HG02884 (cell line): Measurements from ENCODE around the gene SVBP.
A peak's percentile ranks its signal among the peaks of the same experiment; 100 is the strongest.
"Not testable (repeated sequence)": the region's sequence is repeated elsewhere in the genome, so short reads cannot be mapped to it uniquely, and the experiment has no call there.

Experiments
- ATAC-seq: cut with Tn5 transposase; IDR thresholded peaks from one replicate; pipeline ENCODE4 v1.9.1; 2021; ENCODE audit warnings: mild to moderate bottlenecking, moderate library complexity; ENCODE audit not compliant: unreplicated experiment

Gene SVBP

GRCh38 chr1:42816585-42817439 lies at the start of gene SVBP, which contains the start of gene ERMAP:
Gene SVBP (minus strand): TSS chr1:42817397. CDS start chr1:42816544, 853 bp downstream.
Gene ERMAP (plus strand): TSS chr1:42817122. CDS start chr1:42830449, 13,327 bp downstream.
- ATAC-seq: peak; percentile 81

GRCh38 chr1:42866549-42866948 lies 49.4 kb upstream of the SVBP start:
- ATAC-seq: no peak

DNA sequence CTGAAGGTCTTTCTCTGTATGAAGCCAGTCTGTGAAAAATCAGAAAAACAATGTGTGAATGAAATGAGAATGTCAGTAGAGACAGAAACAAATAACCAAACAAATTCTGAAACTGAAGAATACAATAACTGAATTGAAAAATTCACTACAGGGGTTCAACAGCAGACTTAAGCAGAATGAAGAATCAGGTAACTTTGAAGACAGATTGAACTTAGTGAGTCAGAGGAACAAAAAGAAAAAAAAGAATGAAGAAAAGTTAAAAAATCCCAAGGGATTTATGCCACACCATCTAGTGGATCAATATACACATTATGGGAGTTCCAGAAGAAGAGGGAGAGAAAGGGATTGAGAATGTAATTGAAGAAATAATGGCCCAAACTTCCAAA lies 43.8 kb upstream of the SVBP start:
- ATAC-seq: no peak

- ATAC-seq: no peak
Measured at GRCh38 chr1:42860339-42861013, 43.3 kb upstream of the SVBP start.

- not testable (repeated sequence) for ATAC-seq
Measured at GRCh38 chr1:42859366-42859765, 42.2 kb upstream of the SVBP start.

- not testable (repeated sequence) for ATAC-seq
Measured at GRCh38 chr1:42856554-42856953, 39.4 kb upstream of the SVBP start.

GRCh38 chr1:42853116-42853884 lies 36.1 kb upstream of the SVBP start:
- no peak for ATAC-seq

- no peak for ATAC-seq
Measured at GRCh38 chr1:42852608-42852980, 35.4 kb upstream of the SVBP start.

DNA sequence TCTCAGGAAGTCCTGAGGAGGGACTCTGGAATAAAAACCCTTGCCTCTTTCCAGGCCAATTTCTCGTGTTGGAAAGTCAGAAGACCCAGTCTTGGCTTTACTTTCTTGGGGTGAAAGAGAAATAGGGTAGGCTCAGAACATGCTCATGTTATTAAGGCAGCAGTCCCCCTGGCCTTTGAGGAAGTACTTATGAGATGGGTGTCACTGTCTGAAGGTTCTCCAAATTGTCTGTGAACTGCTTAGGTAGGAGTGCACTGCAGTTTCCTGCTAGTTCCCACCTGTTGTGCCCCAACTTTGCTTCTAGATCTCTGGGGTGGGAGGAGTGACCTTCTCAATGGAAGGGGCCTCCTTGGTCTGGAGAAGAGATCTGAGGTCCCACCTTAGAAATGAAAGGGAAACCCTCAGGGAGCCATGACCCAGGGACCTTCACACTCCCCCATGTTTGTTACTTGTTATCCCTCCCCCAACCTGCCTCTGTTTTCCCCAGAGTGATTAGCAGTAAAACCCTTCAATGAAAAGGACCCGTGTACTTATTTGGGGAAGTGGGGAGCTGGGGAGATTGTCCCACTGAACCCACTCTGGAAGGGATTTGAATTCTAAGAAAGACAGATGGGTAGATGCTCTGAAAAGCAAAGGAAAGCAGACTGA lies 34.9 kb upstream of the SVBP start:
- no peak for ATAC-seq

DNA sequence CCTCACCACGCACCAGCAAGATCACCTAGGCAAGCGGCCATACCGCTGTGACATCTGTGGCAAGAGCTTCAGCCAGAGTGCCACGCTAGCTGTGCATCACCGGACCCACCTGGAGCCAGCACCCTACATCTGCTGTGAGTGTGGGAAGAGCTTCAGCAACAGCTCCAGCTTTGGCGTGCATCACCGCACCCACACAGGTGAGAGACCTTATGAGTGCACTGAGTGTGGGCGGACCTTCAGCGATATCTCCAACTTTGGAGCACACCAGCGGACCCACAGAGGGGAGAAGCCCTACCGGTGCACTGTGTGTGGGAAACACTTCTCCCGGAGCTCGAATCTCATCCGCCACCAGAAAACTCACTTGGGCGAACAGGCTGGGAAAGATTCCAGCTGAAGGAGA lies 34.2 kb upstream of the SVBP start:
- ATAC-seq: no peak

DNA sequence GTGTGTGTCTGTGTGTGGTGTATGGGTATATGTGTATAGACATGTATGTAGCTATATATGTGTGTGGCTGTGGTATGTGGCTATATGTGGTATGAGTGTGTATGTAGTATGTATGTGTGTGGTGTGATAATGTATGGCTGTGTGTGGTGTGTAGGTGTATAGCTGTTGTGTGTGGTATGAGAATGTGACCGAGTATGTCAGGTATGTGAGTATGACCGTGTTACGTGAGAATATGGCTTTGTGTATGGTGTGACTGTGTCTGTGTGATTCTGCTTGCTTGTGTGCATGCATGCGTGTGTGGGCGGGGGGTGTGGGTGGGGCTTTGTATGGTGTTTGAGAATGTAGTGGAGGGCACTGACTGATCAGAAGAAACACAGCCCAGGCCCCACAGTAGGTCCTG lies 32.7 kb upstream of the SVBP start:
- no peak for ATAC-seq

GRCh38 chr1:42848823-42849537 lies 31.8 kb upstream of the SVBP start:
- ATAC-seq: no peak

- no peak for ATAC-seq
Measured at GRCh38 chr1:42847721-42848460, 30.7 kb upstream of the SVBP start.

DNA sequence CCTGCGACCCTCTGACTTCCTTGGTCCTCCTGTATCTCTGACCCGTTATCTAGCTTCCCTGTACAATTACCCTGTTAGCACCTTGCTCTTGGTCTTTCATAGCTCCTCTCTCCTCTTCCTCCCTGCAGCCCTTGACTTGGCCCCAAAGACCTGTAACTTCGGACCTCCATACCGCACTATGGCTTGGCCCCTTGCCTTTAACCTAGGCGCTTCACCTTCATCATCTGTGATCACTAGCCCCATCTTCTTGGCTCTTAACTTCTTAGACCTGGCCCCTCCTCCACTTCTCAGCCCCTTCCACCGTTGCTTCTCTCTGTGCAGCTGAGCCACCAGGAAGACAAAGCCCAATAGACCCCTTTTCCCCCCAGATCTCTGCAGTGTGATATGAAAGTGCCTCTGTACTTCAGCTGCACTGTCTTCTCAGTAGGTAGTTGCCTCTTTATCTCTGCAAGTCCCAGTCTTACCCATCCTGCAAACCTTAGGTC lies 30.0 kb upstream of the SVBP start:
- ATAC-seq: no peak

DNA sequence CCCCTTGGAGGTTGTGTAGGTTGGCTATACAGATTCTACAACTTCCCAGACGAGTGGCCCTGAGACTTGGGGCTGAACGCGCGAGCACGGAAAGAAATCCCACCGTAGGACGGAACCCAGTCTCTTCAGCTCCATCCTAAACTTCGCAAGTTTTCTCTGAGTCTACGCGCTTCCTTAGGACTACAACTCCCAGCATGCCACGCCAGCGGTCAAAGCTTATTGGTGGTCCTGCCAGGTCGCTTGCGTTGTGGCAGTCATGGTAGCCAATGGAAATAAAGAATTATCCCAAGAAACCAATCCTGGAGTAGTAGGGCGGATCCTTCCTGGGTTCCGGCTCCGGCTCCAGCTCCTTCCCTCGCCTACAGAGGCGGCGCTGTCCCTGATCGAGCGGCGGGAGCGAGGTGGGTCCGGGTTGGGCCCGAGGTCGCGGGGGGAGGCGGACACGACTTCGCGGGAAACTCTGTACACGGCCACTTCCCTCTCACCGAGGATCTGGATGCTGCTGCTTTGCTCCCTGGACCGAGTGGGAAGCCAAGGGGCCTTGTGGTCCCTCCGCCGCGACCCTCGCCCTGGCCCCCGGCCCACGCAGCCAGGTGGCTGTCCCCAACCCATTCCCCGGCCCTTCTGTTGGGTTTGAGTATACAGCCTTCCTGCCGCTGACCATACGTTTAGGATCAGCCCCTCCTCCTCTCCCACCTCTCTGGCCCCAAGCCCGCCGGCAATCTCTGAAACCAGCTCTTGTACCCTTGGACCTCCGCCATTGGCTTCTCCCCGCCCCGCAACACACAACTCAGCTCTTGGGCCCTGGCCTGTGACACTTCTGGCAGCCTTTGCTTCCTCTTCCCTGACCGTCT lies 29.3 kb upstream of the SVBP start, which contains the start of gene ZNF691:
TSS of gene ZNF691 (plus strand) at position 357 of the 854 bp plus-strand sequence. CDS start 3,046 bp downstream, outside the sequence.
- peak; percentile 86 for ATAC-seq

DNA sequence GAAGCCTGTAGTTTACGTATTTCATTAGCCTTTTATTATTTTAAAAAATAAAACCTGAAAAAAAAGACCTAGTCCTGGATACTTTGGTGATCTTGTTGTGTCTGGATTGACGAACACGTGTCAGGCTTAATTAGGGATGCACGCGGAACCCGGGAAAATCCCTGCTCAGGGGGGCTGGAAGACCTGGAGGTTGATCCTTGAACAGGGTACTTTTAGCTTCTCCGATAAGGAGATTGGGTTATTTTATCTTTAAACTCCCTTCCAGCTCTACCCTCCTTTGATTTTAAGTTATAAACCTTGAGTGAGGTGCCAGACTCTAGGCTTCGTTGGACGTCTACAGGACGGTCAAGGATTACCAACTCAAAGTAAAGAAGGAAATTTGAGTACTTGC lies 28.7 kb upstream of the SVBP start:
- no peak for ATAC-seq

GRCh38 chr1:42845193-42845592 lies 28.0 kb upstream of the SVBP start:
- ATAC-seq: no peak

- ATAC-seq: no peak
Measured at GRCh38 chr1:42844592-42845140, 27.5 kb upstream of the SVBP start.
